Lower leg skin (tissue), 4 donors: ENCODE results near the gene TTBK1. TPM values are rescaled to one million over a fixed set of nuclear protein-coding genes. Genes with fewer than 3 reads are reported as not detected.

Experiments used
- DNase-seq, 2 donors: peaks; one replicate each; pipeline ENCODE4 v3.0.0-alpha.2; 2019; ENCODE audit warnings: low spot score in 2 of 2
- H3K4me3 ChIP-seq: fragments of 200-600 bp; sonication (generic); 2 replicates; pipeline ENCODE4 v1.5.1; 2017; ENCODE audit warnings: mild to moderate bottlenecking, low read depth; ENCODE audit not compliant: poor library complexity, severe bottlenecking
- CTCF ChIP-seq, 3 donors: fragments of 450-650 bp; IDR thresholded peaks; one replicate each; pipeline ENCODE4 v1.5.1; 2016; ENCODE audit warnings: antibody characterized with exemption in 3 of 3, mild to moderate bottlenecking in 3 of 3, moderate library complexity in 2 of 3
- POLR2A ChIP-seq, 2 donors: fragments of 450-650 bp; IDR thresholded peaks; one replicate each; pipeline ENCODE4 v1.6.1; 2016 to 2017; ENCODE audit warnings: antibody characterized with exemption in 2 of 2, mild to moderate bottlenecking in 1 of 2, moderate library complexity in 1 of 2
- WGBS, 2 donors: methylation state at CpG; one replicate each; pipeline ENCODE4 v1.1.5; 2018; 5-methylcytosine and 5-hydroxymethylcytosine counted together
- intact Hi-C: fragments of 100-400 bp; cut with DNase I; formaldehyde crosslinking; loops from one replicate; pipeline ENCODE4 v1.15.0; 2023; ENCODE audit warnings: low total_unique reads
- total RNA-seq, 4 donors: library from RNA; depleted of rRNA; stranded (reverse); fragments of >200 nt; gene quantifications; one replicate each; pipeline ENCODE4 v1.1.0, GENCODE V29; 2016

Gene TTBK1
- total RNA-seq, 4 donors from 2014 or later = 0.08 TPM; not detected in 3

GRCh38 chr6:43282060-43282459 lies 38.8 kb downstream of the TTBK1 start:
- 64 to 70% methylated on average over 9 of the region's 9 CpGs for whole genome bisulfite sequencing, 2 donors
- DNase-seq = no peak
- no peak overlapping the region for H3K4me3 ChIP-seq
- intact Hi-C loops = no loop called here
- TF ChIP-seq POLR2A (IDR thresholded peaks at IDR 0.05) = no peak
- no peak for TF ChIP-seq CTCF (IDR thresholded peaks at IDR 0.05)

- 77 to 85% methylated on average over 25 to 32 of the region's 32 CpGs for WGBS, 2 donors
- TF ChIP-seq POLR2A (IDR thresholded peaks at IDR 0.05) (no peak), CTCF (IDR thresholded peaks at IDR 0.05) (no peak)
These were observed 39.6 kb downstream of the TTBK1 start for GRCh38 chr6:43282636-43283513.

GRCh38 chr6:43283514-43283901 lies 40.2 kb downstream of the TTBK1 start:
- TF ChIP-seq CTCF (IDR thresholded peaks at IDR 0.05) (no peak), POLR2A (IDR thresholded peaks at IDR 0.05) (no peak)
- DNase-seq = no peak
- WGBS, 2 donors = 91 to 93% methylated on average over 12 of the region's 18 CpGs
- no peak overlapping the region for H3K4me3 ChIP-seq
- intact Hi-C loops = no loop called here

More at GRCh38 chr6:43282636-43283513, 39.6 kb downstream of the TTBK1 start:
- intact Hi-C loops = no loop called here
- no peak overlapping the region for H3K4me3 ChIP-seq
- no peak for DNase-seq

GRCh38 chr6:43283905-43284304 lies 40.6 kb downstream of the TTBK1 start:
- WGBS, 2 donors = 62 to 69% methylated on average over 9 to 27 of the region's 27 CpGs
- H3K4me3 ChIP-seq = no peak overlapping the region
- intact Hi-C loops = no loop called here
- TF ChIP-seq POLR2A (IDR thresholded peaks at IDR 0.05) (no peak), CTCF (IDR thresholded peaks at IDR 0.05) (no peak)
- no peak for DNase-seq

- intact Hi-C loops = no loop called here
- TF ChIP-seq CTCF (IDR thresholded peaks at IDR 0.05) (no peak), POLR2A (IDR thresholded peaks at IDR 0.05) (no peak)
- H3K4me3 ChIP-seq = no peak overlapping the region
- 10% methylated on average over 35 to 40 of the region's 83 CpGs for WGBS, 2 donors
- no peak for DNase-seq
These were observed 41.9 kb downstream of the TTBK1 start for GRCh38 chr6:43284991-43285781.
